Activated CD8-positive, alpha-beta memory T cell treated with anti-CD3 and anti-CD28 coated beads, Interleukin-2, amount 50 U/mL, for 1 hour (primary cell): ENCODE measurements around the gene DTX1.

Source experiments
- DNase-seq: peaks from one replicate; pipeline ENCODE4 v3.0.0-alpha.2; 2020; ENCODE audit errors: extremely low read depth

Gene DTX1

GRCh38 chr12:113071135-113072112 lies 14.9 kb downstream of the DTX1 start:
- DNase-seq = no peak

- DNase-seq = no peak
Observed at GRCh38 chr12:113072136-113072535, 15.6 kb downstream of the DTX1 start.

- DNase-seq = no peak
Observed at GRCh38 chr12:113073586-113073985, 17.1 kb downstream of the DTX1 start.

- DNase-seq = no peak
Observed at GRCh38 chr12:113075137-113075683, 18.7 kb downstream of the DTX1 start.

- DNase-seq = no peak
Observed at GRCh38 chr12:113077057-113077858, 20.7 kb downstream of the DTX1 start.

- DNase-seq = no peak
Observed at GRCh38 chr12:113077859-113078255, 21.3 kb downstream of the DTX1 start.

GRCh38 chr12:113081873-113082272 lies 25.3 kb downstream of the DTX1 start:
- no peak for DNase-seq

- no peak for DNase-seq
Observed at GRCh38 chr12:113082486-113083148, 26.1 kb downstream of the DTX1 start.

- DNase-seq = no peak
Observed at GRCh38 chr12:113083863-113084435, 27.4 kb downstream of the DTX1 start.

GRCh38 chr12:113086249-113087164 lies 30.0 kb downstream of the DTX1 start:
- DNase-seq = no peak

GRCh38 chr12:113087193-113087592 lies 30.7 kb downstream of the DTX1 start:
- no peak for DNase-seq

GRCh38 chr12:113088037-113088436 lies 31.5 kb downstream of the DTX1 start:
- DNase-seq = no peak

GRCh38 chr12:113088971-113089756 lies 32.6 kb downstream of the DTX1 start:
- no peak for DNase-seq

- DNase-seq = no peak
Observed at GRCh38 chr12:113089839-113090238, 33.3 kb downstream of the DTX1 start.

GRCh38 chr12:113090740-113091139 lies 34.2 kb downstream of the DTX1 start:
- no peak for DNase-seq

GRCh38 chr12:113091506-113091905 lies 35.0 kb downstream of the DTX1 start:
- DNase-seq = no peak

GRCh38 chr12:113092607-113093408 lies 36.3 kb downstream of the DTX1 start:
- DNase-seq = no peak

- no peak for DNase-seq
Observed at GRCh38 chr12:113093409-113094101, 37.0 kb downstream of the DTX1 start.
